Activated CD8-positive, alpha-beta T cell treated with anti-CD3 and anti-CD28 coated beads for 36 hours (primary cell): ENCODE results near the gene ETS1. TPM values are rescaled to one million over a fixed set of nuclear protein-coding genes. Genes with fewer than 3 reads are reported as not detected.

ENCODE experiments used
- ATAC-seq: fragments of 200-7000 bp; cut with Tn5 transposase; one replicate; pipeline ENCODE4 v1.10.0; 2021; ENCODE audit warnings: mild to moderate bottlenecking, moderate library complexity
- CTCF ChIA-PET: fragments of 350-600 bp; sonication (Branson Sonifier 250); formaldehyde crosslinking; loops from one replicate; lab custom pipeline; 2021; ENCODE audit warnings: antibody characterized with exemption; lab: Charles Lee
- POLR2A ChIA-PET: fragments of 350-600 bp; sonication (Branson Sonifier 250); formaldehyde crosslinking; loops from one replicate; lab custom pipeline; 2021; ENCODE audit warnings: antibody characterized with exemption; lab: Charles Lee
- DNase-seq: peaks from one replicate; pipeline ENCODE4 v3.0.0-alpha.2; 2020
- H3K27ac Mint-ChIP-seq: one replicate; pipeline ENCODE4 v1.8.0; 2021; ENCODE audit warnings: mild to moderate bottlenecking, mixed read lengths
- H3K27me3 Mint-ChIP-seq: one replicate; pipeline ENCODE4 v1.8.0; 2021; ENCODE audit warnings: mixed read lengths
- H3K36me3 Mint-ChIP-seq: one replicate; pipeline ENCODE4 v1.8.0; 2021; ENCODE audit warnings: low read depth, mixed read lengths
- H3K4me1 Mint-ChIP-seq: one replicate; pipeline ENCODE4 v1.8.0; 2021; ENCODE audit warnings: low read depth, mixed read lengths
- H3K4me3 Mint-ChIP-seq: one replicate; pipeline ENCODE4 v1.8.0; 2021; ENCODE audit warnings: mild to moderate bottlenecking, moderate library complexity, mixed read lengths
- H3K9me3 Mint-ChIP-seq: one replicate; pipeline ENCODE4 v1.8.0; 2021; ENCODE audit warnings: mixed read lengths
- CTCF ChIP-seq: fragments of 200-600 bp; IDR thresholded peaks from one replicate; pipeline ENCODE4 v1.8.0; 2022; ENCODE audit warnings: antibody characterized with exemption, mild to moderate bottlenecking
- intact Hi-C: fragments of 100-400 bp; cut with micrococcal nuclease; formaldehyde crosslinking; loops from one replicate; pipeline ENCODE4 v1.10.0; 2022
- total RNA-seq, 2 experiments: library from RNA; stranded (reverse); gene quantifications; one replicate each; pipeline ENCODE4 v1.2.3, GENCODE V29; 2021

The ETS1 gene
- total RNA-seq, 2 experiments from 2014 or later = 527 to 532 TPM

DNA sequence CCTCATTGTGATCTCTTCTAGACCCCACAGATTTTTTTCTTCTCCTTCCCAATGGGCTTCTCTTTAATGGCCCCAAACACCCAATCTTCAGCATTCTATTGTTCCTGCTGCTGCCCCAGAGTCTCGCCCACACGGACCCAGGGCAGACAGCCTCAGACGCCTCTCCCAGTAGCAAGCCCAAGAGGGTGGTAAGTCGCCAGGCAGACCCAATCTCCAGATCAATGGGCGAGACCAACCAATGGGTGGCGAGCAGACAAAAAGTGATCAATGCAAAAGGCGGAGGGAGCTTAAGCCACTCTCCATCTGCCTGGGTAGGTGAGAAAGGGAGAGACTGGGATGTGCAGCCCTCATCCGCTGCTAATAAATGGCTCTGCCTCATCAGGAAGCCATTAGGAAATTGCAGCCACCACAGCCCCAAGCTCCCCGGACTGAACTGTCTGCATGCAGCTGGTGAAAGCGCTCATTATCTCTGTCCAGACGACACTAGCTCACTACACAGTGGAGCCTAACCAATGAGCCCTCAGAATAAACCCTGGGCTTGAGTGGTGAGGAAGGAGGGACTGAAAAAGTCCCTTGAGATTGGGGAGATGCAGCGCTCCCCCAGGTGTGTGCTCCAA lies 81.8 kb downstream of the ETS1 start:
- no peak for TF ChIP-seq CTCF
- Mint-ChIP-seq H3K4me1 (peaks cover 86% of the 10 kb centered on the region), H3K27me3 (no peaks in the 10 kb centered on the region), H3K36me3 (peaks cover 94% of the 10 kb centered on the region), H3K9me3 (no peaks in the 10 kb centered on the region), H3K27ac (peak overlapping the region; percentile 96), H3K4me3 (peak overlapping the region; percentile 95)
- DNase-seq = peak; percentile 57
- intact Hi-C loops = loop anchor here (5.0 to 10.0 kb wide), 2 partner anchors 33 to 211 kb away; no protein-coding TSS in a partner anchor
- POLR2A ChIA-PET = interaction anchor here (0.6 to 37.3 kb wide), 12 partner anchors 1 to 220 kb away, joined by 3 to 1082 read pairs (median 6); no protein-coding TSS in a partner anchor
- CTCF ChIA-PET = interaction anchor here (0.7 to 26.3 kb wide), 16 partner anchors 13 to 348 kb away, joined by 3 to 400 read pairs (median 4); no protein-coding TSS in a partner anchor
- no peak for ATAC-seq

- DNase-seq (no peak), ATAC-seq (peak; percentile 6)
- Mint-ChIP-seq H3K4me1 (peaks cover 83% of the 10 kb centered on the region), H3K9me3 (no peaks in the 10 kb centered on the region), H3K27me3 (no peaks in the 10 kb centered on the region), H3K27ac (peak overlapping the region; percentile 96), H3K36me3 (peaks cover 92% of the 10 kb centered on the region), H3K4me3 (peak overlapping the region; percentile 95)
- ChIA-PET POLR2A (interaction anchor here (0.6 to 37.3 kb wide), 12 partner anchors 15 to 219 kb away, joined by 3 to 1082 read pairs (median 4); no protein-coding TSS in a partner anchor), CTCF (interaction anchor here (0.8 to 26.3 kb wide), 14 partner anchors 8 to 214 kb away, joined by 3 to 400 read pairs (median 5); no protein-coding TSS in a partner anchor)
- intact Hi-C loops = loop anchor here (10.0 kb wide), 1 partner anchor 210 kb away; no protein-coding TSS in a partner anchor
- TF ChIP-seq CTCF = no peak
These were observed 82.9 kb downstream of the ETS1 start for GRCh38 chr11:128504486-128504885.

GRCh38 chr11:128503245-128503991 lies 83.9 kb downstream of the ETS1 start:
- TF ChIP-seq CTCF = no peak
- ChIA-PET POLR2A (interaction anchor here (0.8 to 37.3 kb wide), 8 partner anchors 16 to 202 kb away, joined by 3 to 1082 read pairs (median 6); no protein-coding TSS in a partner anchor), CTCF (interaction anchor here (1.0 to 26.3 kb wide), 12 partner anchors 9 to 346 kb away, joined by 3 to 400 read pairs (median 6); no protein-coding TSS in a partner anchor)
- H3K27ac Mint-ChIP-seq = peak overlapping the region; percentile 96
- peak overlapping the region; percentile 95 for H3K4me3 Mint-ChIP-seq
- peaks cover 86% of the 10 kb centered on the region for H3K4me1 Mint-ChIP-seq
- DNase-seq = peak; percentile 66
- ATAC-seq = peak; percentile 52
- H3K9me3 Mint-ChIP-seq = no peaks in the 10 kb centered on the region
- peaks cover 92% of the 10 kb centered on the region for H3K36me3 Mint-ChIP-seq
- intact Hi-C loops = loop anchor here (10.0 kb wide), 1 partner anchor 209 kb away; no protein-coding TSS in a partner anchor
- no peaks in the 10 kb centered on the region for H3K27me3 Mint-ChIP-seq

DNA sequence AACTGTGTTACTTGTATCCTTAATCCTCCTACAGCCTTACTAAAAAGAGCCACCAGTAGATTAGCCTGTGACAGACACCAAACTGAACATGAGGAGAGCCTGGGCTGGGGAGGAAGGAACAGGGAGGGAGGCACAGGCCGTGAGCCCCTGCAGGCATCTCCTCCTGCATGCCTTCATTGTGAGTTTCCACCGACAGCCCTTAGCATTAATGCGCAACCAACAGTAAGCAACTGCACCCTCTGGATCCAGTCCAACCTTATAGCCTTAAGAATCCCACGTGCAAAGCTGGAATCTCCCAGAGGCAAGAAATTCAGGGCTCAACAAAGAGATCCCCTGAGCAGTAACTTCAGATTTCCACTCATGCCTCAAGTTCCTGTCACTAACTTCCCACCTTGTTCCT lies 84.6 kb downstream of the ETS1 start:
- POLR2A ChIA-PET = interaction anchor here (0.8 to 37.3 kb wide), 5 partner anchors 17 to 198 kb away, joined by 3 to 1082 read pairs (median 5); no protein-coding TSS in a partner anchor
- DNase-seq (no peak), ATAC-seq (no peak)
- peaks cover 90% of the 10 kb centered on the region for H3K36me3 Mint-ChIP-seq
- H3K9me3 Mint-ChIP-seq = no peaks in the 10 kb centered on the region
- H3K4me3 Mint-ChIP-seq = peak overlapping the region; percentile 95
- CTCF ChIA-PET = interaction anchor here (0.8 to 26.3 kb wide), 14 partner anchors 9 to 345 kb away, joined by 3 to 400 read pairs (median 4); no protein-coding TSS in a partner anchor
- H3K4me1 Mint-ChIP-seq = peaks cover 90% of the 10 kb centered on the region
- peak overlapping the region; percentile 96 for H3K27ac Mint-ChIP-seq
- no peak for TF ChIP-seq CTCF
- H3K27me3 Mint-ChIP-seq = no peaks in the 10 kb centered on the region
- intact Hi-C loops = loop anchor here (10.0 kb wide), 1 partner anchor 208 kb away; no protein-coding TSS in a partner anchor
